H9 (cell line): Measurements from ENCODE around the gene ADGRG7. TPM values are rescaled to one million over a fixed set of nuclear protein-coding genes. Genes with fewer than 3 reads are reported as not detected.

Experiments
- DNase-seq: peaks from one replicate; pipeline ENCODE4 v3.0.0-alpha.2; 2017
- H2AFZ ChIP-seq: one replicate; pipeline ENCODE4 v1.6.1; 2013; ENCODE audit warnings: mild to moderate bottlenecking, low read length, control low read depth, moderate library complexity
- H2AK5ac ChIP-seq: 2 replicates; pipeline ENCODE4 v1.6.1; 2013; ENCODE audit warnings: low read length, control low read depth, mixed read lengths; ENCODE audit not compliant: insufficient read length
- H2BK120ac ChIP-seq: one replicate; pipeline ENCODE4 v1.6.1; 2013; ENCODE audit warnings: low read depth, mild to moderate bottlenecking, low read length, control low read depth, inconsistent platforms; ENCODE audit not compliant: poor library complexity, severe bottlenecking
- H2BK12ac ChIP-seq: 2 replicates; pipeline ENCODE4 v1.6.1; 2013; ENCODE audit warnings: low read length, control low read depth, mixed read lengths, low read depth; ENCODE audit not compliant: insufficient read length
- H2BK15ac ChIP-seq: 2 replicates; pipeline ENCODE4 v1.6.1; 2013; ENCODE audit warnings: low read depth, low read length, control low read depth
- H2BK20ac ChIP-seq: one replicate; pipeline ENCODE4 v1.6.1; 2013; ENCODE audit warnings: low read depth, mild to moderate bottlenecking, low read length, control low read depth, inconsistent platforms; ENCODE audit not compliant: poor library complexity, severe bottlenecking
- H2BK5ac ChIP-seq: 2 replicates; pipeline ENCODE4 v1.6.1; 2013; ENCODE audit warnings: low read length, control low read depth, mixed read lengths; ENCODE audit not compliant: insufficient read length
- H3K14ac ChIP-seq: 2 replicates; pipeline ENCODE4 v1.6.1; 2013; ENCODE audit warnings: low read length, control low read depth; ENCODE audit not compliant: insufficient read depth
- H3K18ac ChIP-seq: 2 replicates; pipeline ENCODE4 v1.6.1; 2013; ENCODE audit warnings: low read depth, mild to moderate bottlenecking, mixed read lengths, low read length, control low read depth; ENCODE audit not compliant: insufficient read length
- H3K23ac ChIP-seq: 2 replicates; pipeline ENCODE4 v1.6.1; 2013; ENCODE audit warnings: low read length, control low read depth, mixed read lengths, low read depth; ENCODE audit not compliant: insufficient read length
- H3K23me2 ChIP-seq: 2 replicates; pipeline ENCODE4 v1.6.1; 2013; ENCODE audit warnings: low read depth, mild to moderate bottlenecking, mixed read lengths, low read length, control low read depth; ENCODE audit not compliant: insufficient read length, poor library complexity, severe bottlenecking
- H3K27ac ChIP-seq: 2 replicates; pipeline ENCODE4 v1.5.1; 2013; ENCODE audit warnings: low read length, control low read depth, mixed read lengths, low read depth; ENCODE audit not compliant: insufficient read length
- H3K27me3 ChIP-seq: 2 replicates; pipeline ENCODE4 v1.6.1; 2013; ENCODE audit warnings: low read length, control low read depth, inconsistent platforms; ENCODE audit not compliant: insufficient read depth
- H3K4ac ChIP-seq: 2 replicates; pipeline ENCODE4 v1.6.1; 2013; ENCODE audit warnings: low read depth, mild to moderate bottlenecking, control low read depth, inconsistent platforms, low read length, moderate library complexity
- H3K4me1 ChIP-seq: 2 replicates; pipeline ENCODE4 v1.6.1; 2013; ENCODE audit warnings: low read length, control low read depth, inconsistent platforms; ENCODE audit not compliant: insufficient read depth
- H3K4me2 ChIP-seq: 2 replicates; pipeline ENCODE4 v1.6.1; 2013; ENCODE audit warnings: low read length, control low read depth, mixed read lengths; ENCODE audit not compliant: insufficient read length, insufficient read depth
- H3K56ac ChIP-seq: 2 replicates; pipeline ENCODE4 v1.6.1; 2013; ENCODE audit warnings: low read depth, mild to moderate bottlenecking, mixed read lengths, low read length, control low read depth; ENCODE audit not compliant: insufficient read length
- H3K79me1 ChIP-seq: 2 replicates; pipeline ENCODE4 v1.6.1; 2013; ENCODE audit warnings: low read depth, mild to moderate bottlenecking, moderate library complexity, low read length, control low read depth, inconsistent platforms; ENCODE audit not compliant: insufficient read depth, poor library complexity, severe bottlenecking
- H3K79me2 ChIP-seq: 2 replicates; pipeline ENCODE4 v1.6.1; 2013; ENCODE audit warnings: low read length, control low read depth, inconsistent platforms; ENCODE audit not compliant: insufficient read depth
- H3K9ac ChIP-seq: 2 replicates; pipeline ENCODE4 v1.6.1; 2013; ENCODE audit warnings: low read length, control low read depth, mixed read lengths; ENCODE audit not compliant: insufficient read length; ENCODE audit errors: extremely low read depth
- H3K9me3 ChIP-seq: one replicate; pipeline ENCODE4 v1.6.1; 2013; ENCODE audit warnings: low read depth, low read length, inconsistent platforms; ENCODE audit not compliant: control insufficient read depth
- H3T11ph ChIP-seq: one replicate; pipeline ENCODE4 v1.6.1; 2013; ENCODE audit warnings: mild to moderate bottlenecking, low read length, control low read depth, inconsistent platforms
- H4K20me1 ChIP-seq: one replicate; pipeline ENCODE4 v1.6.1; 2013; ENCODE audit not compliant: control insufficient read depth, insufficient read length, insufficient read depth
- H4K5ac ChIP-seq: 2 replicates; pipeline ENCODE4 v1.6.1; 2013; ENCODE audit warnings: low read depth, mild to moderate bottlenecking, mixed read lengths, low read length, control low read depth; ENCODE audit not compliant: insufficient read length
- H4K8ac ChIP-seq: replicated peaks from 2 replicates; pipeline ENCODE4 v1.6.1; 2013; ENCODE audit warnings: low read length, control low read depth, mixed read lengths, low read depth; ENCODE audit not compliant: insufficient read length
- H4K91ac ChIP-seq: 2 replicates; pipeline ENCODE4 v1.6.1; 2013; ENCODE audit warnings: low read depth, mild to moderate bottlenecking, moderate library complexity, mixed read lengths, low read length, control low read depth; ENCODE audit not compliant: insufficient read length
- H3K27ac Mint-ChIP-seq, 3 experiments: 2 replicates in 2 of 3; 3 replicates in 1 of 3; pipeline ENCODE4 v1.8.0; 2020 to 2021; ENCODE audit warnings: mixed read lengths in 3 of 3, mild to moderate bottlenecking in 1 of 3, moderate library complexity in 1 of 3
- H3K27me3 Mint-ChIP-seq: 2 replicates; pipeline ENCODE4 v1.8.0; 2021; ENCODE audit warnings: low read depth, mild to moderate bottlenecking, moderate library complexity, mixed read lengths
- H3K36me3 Mint-ChIP-seq, 3 experiments: 2 replicates in 2 of 3; 3 replicates in 1 of 3; pipeline ENCODE4 v1.8.0; 2020 to 2021; ENCODE audit warnings: low read depth in 3 of 3, mixed read lengths in 3 of 3; ENCODE audit not compliant: insufficient read depth in 1 of 3
- H3K4me1 Mint-ChIP-seq, 2 experiments: 2 replicates each; pipeline ENCODE4 v1.8.0; 2020; ENCODE audit warnings: mixed read lengths in 2 of 2
- H3K4me3 Mint-ChIP-seq, 2 experiments: 2 replicates in 1 of 2; 3 replicates in 1 of 2; pipeline ENCODE4 v1.8.0; 2020 to 2021; ENCODE audit warnings: mild to moderate bottlenecking in 2 of 2, mixed read lengths in 2 of 2, moderate library complexity in 1 of 2
- H3K9me3 Mint-ChIP-seq, 2 experiments: 2 replicates in 1 of 2; 3 replicates in 1 of 2; pipeline ENCODE4 v1.8.0; 2020; ENCODE audit warnings: mild to moderate bottlenecking in 2 of 2, mixed read lengths in 2 of 2, moderate library complexity in 1 of 2
- CTCF ChIP-seq: fragments of 200-600 bp; sonication (generic); conservative IDR thresholded peaks from 3 replicates; pipeline ENCODE4 v1.8.0; 2021; ENCODE audit warnings: antibody characterized with exemption, mild to moderate bottlenecking
- WGBS: extraction: QIAGEN DNeasy Blood & Tissue Kit; methylation state at CpG from one replicate; pipeline ENCODE4 v1.1.7; 2013; ENCODE audit warnings: missing lambda C conversion rate, low lambda C conversion rate, mixed read lengths; ENCODE audit not compliant: insufficient read length; ENCODE audit errors: extremely low coverage; 5-methylcytosine and 5-hydroxymethylcytosine counted together
- total RNA-seq: library from RNA; stranded (reverse); gene quantifications from 2 replicates; pipeline ENCODE4 v1.2.1, GENCODE V29; 2021

Gene ADGRG7
- total RNA-seq, 1 experiment from 2014 or later = not detected

- Histone ChIP-seq H3K79me2 (no peaks in the 10 kb centered on the region), H2BK15ac (no peak overlapping the region), H3K4ac (no peak overlapping the region), H3K9ac (no peak overlapping the region), H4K20me1 (no peaks in the 10 kb centered on the region), H3K23ac (no peak overlapping the region), H3K27me3 (no peaks in the 10 kb centered on the region), H3K56ac (no peak overlapping the region), H3K27ac (no peak overlapping the region), H2BK120ac (no peak overlapping the region), H4K5ac (no peak overlapping the region), H3K4me1 (no peaks in the 10 kb centered on the region), H2BK5ac (no peak overlapping the region), H4K91ac (no peak overlapping the region), H3K4me2 (no peak overlapping the region), H2AK5ac (no peak overlapping the region), H3K23me2 (no peaks in the 10 kb centered on the region), H3K18ac (no peak overlapping the region), H2AFZ (no peak overlapping the region), H2BK12ac (no peak overlapping the region), H2BK20ac (no peak overlapping the region), H3T11ph (no peak overlapping the region), H3K9me3 (no peaks in the 10 kb centered on the region), H4K8ac (no peak overlapping the region), H3K14ac (no peak overlapping the region), H3K79me1 (no peaks in the 10 kb centered on the region)
- Mint-ChIP-seq H3K4me3 (no peak overlapping the region), H3K4me1 (peaks cover 46 to 56% of the 10 kb centered on the region in 2 experiments), H3K27me3 (no peaks in the 10 kb centered on the region), H3K9me3 (no peaks in the 10 kb centered on the region), H3K36me3 (peaks cover 10 to 55% (median 39%) of the 10 kb centered on the region in 3 experiments; a peak in 6 of 7 replicates), H3K27ac (no peak overlapping the region; a peak in 2 of 7 replicates)
- TF ChIP-seq CTCF = no peak
- no peak for DNase-seq
- no CpG with 5 or more reads among the region's 3 CpGs for WGBS
Measured at GRCh38 chr3:100732435-100732834, 123.0 kb downstream of the ADGRG7 start.
